HT-29 (cell line): Measurements from ENCODE around the gene PRR20C. TPM values are rescaled to one million over a fixed set of nuclear protein-coding genes. Genes with fewer than 3 reads are reported as not detected.
"Not testable (repeated sequence)": the region's sequence is repeated elsewhere in the genome, so short reads cannot be mapped to it uniquely, and the experiment has no call there.

ENCODE experiments used
- DNase-seq: peaks from one replicate; pipeline ENCODE4 v3.0.0-alpha.2; 2015; ENCODE audit warnings: low spot score
- small RNA-seq: library from RNA; depleted of rRNA; stranded (forward); fragments of <200 nt; gene quantifications from one replicate; pipeline ENCODE3, GENCODE V24; 2014
- total RNA-seq: library from RNA; depleted of rRNA; stranded (reverse); fragments of >200 nt; shearing (Covaris generic); gene quantifications from 2 replicates; pipeline ENCODE4 v1.2.3, GENCODE V29; 2014; rRNA removed

Gene PRR20C
- total RNA-seq, result not detected in 2 replicates

GRCh38 chr13:57153761-57154160 lies at the start of gene PRR20C:
TSS of gene PRR20C (plus strand) at chr13:57154061. CDS start at chr13:57154448, 387 bp downstream.
- DNase-seq, result not testable (repeated sequence)

- DNase-seq, result no peak
Observed at GRCh38 chr13:57114945-57115344, 38.9 kb upstream of the PRR20C start.

- no peak for DNase-seq
Observed at GRCh38 chr13:57123681-57124080, 30.2 kb upstream of the PRR20C start.

GRCh38 chr13:57128909-57129308 lies 25.0 kb upstream of the PRR20C start:
- DNase-seq, result peak; percentile 42

- no peak for DNase-seq
Observed at GRCh38 chr13:57136093-57136492, 17.8 kb upstream of the PRR20C start.

- DNase-seq, result peak; percentile 78
Observed at GRCh38 chr13:57137585-57137984, 16.3 kb upstream of the PRR20C start.

GRCh38 chr13:57138988-57139387 lies 14.9 kb upstream of the PRR20C start:
- no peak for DNase-seq

- DNase-seq, result not testable (repeated sequence)
Observed at GRCh38 chr13:57139781-57140180, 14.1 kb upstream of the PRR20C start.

GRCh38 chr13:57140235-57140968 lies 13.5 kb upstream of the PRR20C start, which contains the start of gene PRR20A:
TSS of gene PRR20A (plus strand) at chr13:57140918. CDS start at chr13:57141305, 387 bp downstream.
- DNase-seq, result not testable (repeated sequence)

- DNase-seq, result not testable (repeated sequence)
Observed at GRCh38 chr13:57147188-57147587, 6.7 kb upstream of the PRR20C start, which contains the start of gene PRR20B. TSS of gene PRR20B (plus strand) at chr13:57147488. CDS start at chr13:57147875, 387 bp downstream.

GRCh38 chr13:57148106-57148505 lies 5.8 kb upstream of the PRR20C start:
- not testable (repeated sequence) for DNase-seq

- DNase-seq, result not testable (repeated sequence)
Observed at GRCh38 chr13:57160332-57160731, 6.5 kb downstream of the PRR20C start, which contains the start of gene PRR20D. TSS of gene PRR20D (plus strand) at chr13:57160632. CDS start at chr13:57161019, 387 bp downstream.

- DNase-seq, result not testable (repeated sequence)
Observed at GRCh38 chr13:57166897-57167296, 13.0 kb downstream of the PRR20C start, which contains the start of gene PRR20E. TSS of gene PRR20E (plus strand) at chr13:57167197. CDS start at chr13:57167584, 387 bp downstream.

- DNase-seq, result no peak
Observed at GRCh38 chr13:57191667-57192066, 37.8 kb downstream of the PRR20C start.

Small RNA genes within 50 kb of the gene (small RNA-seq; reads per million reads assigned to genes)
- gene PRR20FP, result not detected

Other genes with a start within 250 kb of the PRR20C start
- gene PRR20A, start 13.1 kb upstream of the PRR20C start, total RNA-seq, result not detected in 2 replicates
- gene PRR20B, start 6.6 kb upstream of the PRR20C start, total RNA-seq, result not detected in 2 replicates
- not detected in 2 replicates for gene PRR20D, start 6.6 kb downstream of the PRR20C start, total RNA-seq
- not detected in 2 replicates for gene PRR20E, start 13.1 kb downstream of the PRR20C start, total RNA-seq